GM23338 (cell line): ENCODE measurements around the gene MBD5. TPM values are rescaled to one million over a fixed set of nuclear protein-coding genes. Genes with fewer than 3 reads are reported as not detected.

Experiments
- ATAC-seq: fragments of 200-7000 bp; cut with Tn5 transposase; 3 replicates; pipeline ENCODE4 v1.9.1; 2020
- DNase-seq: peaks from one replicate; pipeline ENCODE4 v3.0.0-alpha.2; 2015; ENCODE audit warnings: low spot score
- H2AFZ ChIP-seq: fragments of 200-600 bp; sonication (generic); 2 replicates; pipeline ENCODE4 v1.8.0; 2016; ENCODE audit warnings: antibody characterized with exemption, mild to moderate bottlenecking, moderate library complexity
- H3F3A ChIP-seq: fragments of 200-600 bp; sonication (generic); replicated peaks from 2 replicates; pipeline ENCODE4 v1.8.0; 2017; ENCODE audit warnings: antibody characterized with exemption, mixed run types, low read depth
- H3K27ac ChIP-seq: fragments of 200-600 bp; sonication (generic); 2 replicates; pipeline ENCODE4 v1.6.1; 2016; ENCODE audit warnings: low read depth
- H3K27me3 ChIP-seq: fragments of 200-600 bp; sonication (generic); 2 replicates; pipeline ENCODE4 v1.8.0; 2016; ENCODE audit warnings: mild to moderate bottlenecking, mixed run types, moderate library complexity; ENCODE audit not compliant: insufficient read depth
- H3K36me3 ChIP-seq: fragments of 200-600 bp; sonication (generic); 2 replicates; pipeline ENCODE4 v1.8.0; 2016; ENCODE audit warnings: mild to moderate bottlenecking; ENCODE audit not compliant: insufficient read depth
- H3K4me1 ChIP-seq: fragments of 200-600 bp; sonication (generic); 2 replicates; pipeline ENCODE4 v1.8.0; 2016; ENCODE audit warnings: mild to moderate bottlenecking, moderate library complexity; ENCODE audit not compliant: insufficient read depth
- H3K4me2 ChIP-seq: fragments of 200-600 bp; sonication (generic); 2 replicates; pipeline ENCODE4 v1.7.1; 2017; ENCODE audit warnings: mixed run types
- H3K4me3 ChIP-seq: fragments of 200-600 bp; sonication (generic); 2 replicates; pipeline ENCODE4 v1.6.1; 2016; ENCODE audit warnings: mixed run types
- H3K79me2 ChIP-seq: fragments of 200-600 bp; sonication (generic); replicated peaks from 2 replicates; pipeline ENCODE4 v1.8.0; 2017; ENCODE audit warnings: mild to moderate bottlenecking; ENCODE audit not compliant: insufficient read depth
- H3K9me2 ChIP-seq: fragments of 200-600 bp; sonication (generic); 2 replicates; pipeline ENCODE4 v1.8.0; 2017; ENCODE audit not compliant: insufficient read depth
- H4K20me1 ChIP-seq: fragments of 200-600 bp; sonication (generic); replicated peaks from 2 replicates; pipeline ENCODE4 v1.8.0; 2017; ENCODE audit warnings: mild to moderate bottlenecking; ENCODE audit not compliant: insufficient read depth
- H3K27ac Mint-ChIP-seq: 2 replicates; pipeline ENCODE4 v1.8.0; 2020; ENCODE audit warnings: inconsistent platforms, mild to moderate bottlenecking, moderate library complexity, mixed read lengths
- H3K27me3 Mint-ChIP-seq: 3 replicates; pipeline ENCODE4 v1.8.0; 2022; ENCODE audit warnings: low read depth, mild to moderate bottlenecking, moderate library complexity, mixed read lengths, inconsistent platforms; ENCODE audit not compliant: insufficient read depth, poor library complexity
- H3K36me3 Mint-ChIP-seq: 3 replicates; pipeline ENCODE4 v1.8.0; 2021; ENCODE audit warnings: low read depth, mild to moderate bottlenecking, inconsistent platforms, moderate library complexity, mixed read lengths
- H3K4me1 Mint-ChIP-seq: 3 replicates; pipeline ENCODE4 v1.8.0; 2020; ENCODE audit warnings: mild to moderate bottlenecking, inconsistent platforms, mixed read lengths
- H3K4me3 Mint-ChIP-seq: 3 replicates; pipeline ENCODE4 v1.8.0; 2021; ENCODE audit warnings: moderate library complexity, mild to moderate bottlenecking, inconsistent platforms, mixed read lengths
- H3K9me3 Mint-ChIP-seq: 3 replicates; pipeline ENCODE4 v1.8.0; 2020; ENCODE audit warnings: moderate library complexity, mild to moderate bottlenecking, inconsistent platforms, mixed read lengths
- CREB1 ChIP-seq: fragments of 250-450 bp; sonication (Bioruptor Pico); IDR thresholded peaks from 2 replicates; pipeline ENCODE4 v1.5.0; 2020; ENCODE audit warnings: low read depth, mild to moderate bottlenecking, moderate library complexity
- CTCF ChIP-seq, 2 experiments: fragments of 200-600 bp in 1 of 2; sonication (generic) in 1 of 2; conservative IDR thresholded peaks; 2 replicates each; pipeline versions ENCODE4 v1.5.1 to v1.6.1; 2016 to 2017; ENCODE audit warnings: antibody characterized with exemption in 2 of 2, low read depth in 2 of 2, mild to moderate bottlenecking in 2 of 2, moderate library complexity in 1 of 2
- ETS1 ChIP-seq: IDR thresholded peaks from 2 replicates; pipeline ENCODE4 v1.6.1; 2016; ENCODE audit warnings: antibody characterized with exemption
- EZH2 ChIP-seq: fragments of 200-600 bp; sonication (generic); IDR thresholded peaks from one replicate; pipeline ENCODE4 v1.8.0; 2017; ENCODE audit warnings: antibody characterized with exemption, mild to moderate bottlenecking, low read depth; ENCODE audit not compliant: unreplicated experiment
- EZH2phosphoT487 ChIP-seq: fragments of 200-600 bp; sonication (generic); IDR thresholded peaks from one replicate; pipeline ENCODE4 v1.8.1; 2018; ENCODE audit warnings: antibody characterized with exemption; ENCODE audit not compliant: unreplicated experiment
- POLR2AphosphoS5 ChIP-seq: IDR thresholded peaks from 2 replicates; pipeline ENCODE4 v1.6.1; 2016; ENCODE audit warnings: antibody characterized with exemption, low read depth
- ZNF114 ChIP-seq: fragments of 250-450 bp; sonication (Bioruptor Pico); IDR thresholded peaks from 2 replicates; pipeline ENCODE4 v1.5.0; 2020; ENCODE audit warnings: mild to moderate bottlenecking, moderate library complexity
- ZNF331 ChIP-seq: fragments of 250-450 bp; sonication (Bioruptor Pico); IDR thresholded peaks from 2 replicates; pipeline ENCODE4 v1.5.0; 2020; ENCODE audit warnings: low read depth, mild to moderate bottlenecking, moderate library complexity
- polyA plus RNA-seq: library from polyadenylated mRNA; unstranded; fragments of >200 nt; fragmentation: Nextera tagmentation; extraction: Ambion mirVana; gene quantifications from 2 replicates; pipeline ENCODE4 v1.2.1, GENCODE V29; 2016
- total RNA-seq: library from RNA; depleted of rRNA; stranded (reverse); fragments of >200 nt; shearing (Covaris generic); gene quantifications from 2 replicates; pipeline ENCODE4 v1.2.3, GENCODE V29; 2014

MBD5 gene
- total and polyA plus RNA-seq, 2 experiments from 2014 or later = 16.2 to 23.1 TPM

- Histone ChIP-seq H3K79me2 (no peaks in the 10 kb centered on the region), H2AFZ (no peak overlapping the region), H3K4me3 (no peak overlapping the region; the same call in 1 of the 2 replicates), H3K9me2 (no peaks in the 10 kb centered on the region), H4K20me1 (no peaks in the 10 kb centered on the region), H3F3A (no peaks in the 10 kb centered on the region), H3K4me1 (peaks cover 9% of the 10 kb centered on the region), H3K27me3 (no peaks in the 10 kb centered on the region), H3K4me2 (peak overlapping the region; percentile 58), H3K36me3 (no peaks in the 10 kb centered on the region), H3K27ac (0 out of 2 replicates have a peak overlapping the region, but pooled peaks have one; percentile 11)
- no peaks in the 10 kb centered on the region for H3K9me3 Mint-ChIP-seq
- H3K27ac Mint-ChIP-seq = peak overlapping the region; percentile 88
- H3K4me1 Mint-ChIP-seq = peaks cover 23% of the 10 kb centered on the region
- H3K27me3 Mint-ChIP-seq = no peaks in the 10 kb centered on the region
- peak overlapping the region; percentile 28; the same call in 1 of the 3 replicates for H3K4me3 Mint-ChIP-seq
- TF ChIP-seq ZNF114 (CRISPR knock-in tag) = no peak
- TF ChIP-seq ZNF331 = no peak
- TF ChIP-seq POLR2AphosphoS5 = no peak
- TF ChIP-seq EZH2 = no peak
- ATAC-seq (peak; percentile 57), DNase-seq (no peak)
- H3K36me3 Mint-ChIP-seq = no peaks in the 10 kb centered on the region
These were observed 114.8 kb downstream of the MBD5 start for GRCh38 chr2:148135705-148136104.

- H2AFZ ChIP-seq = no peak overlapping the region
- H3K9me2 ChIP-seq = no peaks in the 10 kb centered on the region
- no peaks in the 10 kb centered on the region for H3K36me3 Mint-ChIP-seq
- no peaks in the 10 kb centered on the region for H3K79me2 ChIP-seq
- H3K4me3 ChIP-seq = no peak overlapping the region
- peaks cover 9% of the 10 kb centered on the region for H3K4me1 ChIP-seq
- peaks cover 23% of the 10 kb centered on the region for H3K4me1 Mint-ChIP-seq
- ATAC-seq (no peak), DNase-seq (no peak)
- H3F3A ChIP-seq = no peaks in the 10 kb centered on the region
- no peaks in the 10 kb centered on the region for H3K27me3 ChIP-seq
- H3K4me2 ChIP-seq = no peak overlapping the region
- H3K9me3 Mint-ChIP-seq = no peaks in the 10 kb centered on the region
- no peaks in the 10 kb centered on the region for H3K36me3 ChIP-seq
- H3K27me3 Mint-ChIP-seq = no peaks in the 10 kb centered on the region
- H3K27ac Mint-ChIP-seq = peak overlapping the region; percentile 88; the same call in 1 of the 2 replicates
- no peak overlapping the region for H3K4me3 Mint-ChIP-seq
- TF ChIP-seq EZH2 = no peak
- no peak overlapping the region for H3K27ac ChIP-seq
- H4K20me1 ChIP-seq = no peaks in the 10 kb centered on the region
These were observed 115.5 kb downstream of the MBD5 start for GRCh38 chr2:148136441-148136840.

GRCh38 chr2:148161909-148162435 lies 141.1 kb downstream of the MBD5 start:
- Mint-ChIP-seq H3K36me3 (no peaks in the 10 kb centered on the region), H3K9me3 (no peaks in the 10 kb centered on the region)

More at GRCh38 chr2:148161909-148162435, 141.1 kb downstream of the MBD5 start:
- H3K4me2 ChIP-seq = no peak overlapping the region
- no peaks in the 10 kb centered on the region for H3F3A ChIP-seq
- TF ChIP-seq ZNF331 = no peak
- TF ChIP-seq CTCF (conservative IDR thresholded peaks at IDR 0.05; ENCODE audit: low read depth in 2 of 2) = 0 out of 4 replicates have a peak, but pooled peaks of 1 of the 2 experiments have one; percentile 5
- no peak for TF ChIP-seq ZNF114 (CRISPR knock-in tag)
- TF ChIP-seq ETS1 = no peak
- TF ChIP-seq CREB1 = no peak
- TF ChIP-seq EZH2phosphoT487 = no peak
- Mint-ChIP-seq H3K4me3 (no peak overlapping the region), H3K27ac (no peak overlapping the region), H3K27me3 (no peaks in the 10 kb centered on the region), H3K4me1 (peaks cover 3% of the 10 kb centered on the region; the same call in 1 of the 3 replicates)
- no peak overlapping the region for H3K4me3 ChIP-seq
- no peak overlapping the region for H2AFZ ChIP-seq
- ATAC-seq (peak; percentile 67), DNase-seq (peak; percentile 29)
- no peaks in the 10 kb centered on the region for H3K9me2 ChIP-seq
- no peaks in the 10 kb centered on the region for H3K27me3 ChIP-seq
- no peak overlapping the region for H3K27ac ChIP-seq
- no peaks in the 10 kb centered on the region for H3K36me3 ChIP-seq
- H3K79me2 ChIP-seq = no peaks in the 10 kb centered on the region
- no peaks in the 10 kb centered on the region for H3K4me1 ChIP-seq
- no peaks in the 10 kb centered on the region for H4K20me1 ChIP-seq
